ENCODE results near the gene FSTL3.
"Not testable (repeated sequence)": the region's sequence is repeated elsewhere in the genome, so short reads cannot be mapped to it uniquely, and the experiment has no call there.

The FSTL3 gene

DNA sequence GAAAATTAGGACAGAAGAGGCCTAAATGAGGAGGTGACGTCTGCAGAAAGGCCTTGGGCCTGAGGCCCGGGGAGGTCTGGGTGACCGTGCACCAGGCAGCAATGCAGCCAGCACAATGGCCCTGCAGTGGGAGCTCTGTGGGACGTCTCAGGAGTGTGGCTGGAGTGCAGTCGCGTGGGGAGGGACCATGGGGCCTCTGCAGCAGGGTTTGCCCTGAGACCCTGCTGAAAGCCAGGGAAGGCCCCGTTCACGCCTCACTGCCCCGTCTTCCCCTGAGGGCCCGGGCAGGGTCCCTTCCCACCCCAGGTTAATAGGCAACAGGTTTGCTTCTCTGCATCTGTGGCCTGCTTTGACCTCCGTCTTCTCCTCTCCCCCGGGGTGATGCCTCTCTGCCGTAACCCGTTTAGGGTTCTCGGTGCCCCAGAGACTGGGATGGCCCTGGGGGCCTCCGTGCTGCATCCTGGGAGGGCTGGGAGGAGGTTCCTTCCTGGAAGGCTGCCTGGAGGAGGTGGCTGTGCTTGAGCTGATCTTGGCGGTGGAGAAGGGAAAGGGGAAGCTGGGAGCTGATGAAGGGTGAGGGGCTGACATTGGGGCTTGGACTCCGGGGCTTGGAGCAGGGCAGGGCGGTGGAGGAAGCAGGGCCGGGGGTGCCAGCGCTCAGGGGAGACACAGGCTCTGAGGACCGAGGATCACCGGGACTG is 42.2 kb downstream of the FSTL3 start:
- peak; percentile 22 for DNase-seq

DNA sequence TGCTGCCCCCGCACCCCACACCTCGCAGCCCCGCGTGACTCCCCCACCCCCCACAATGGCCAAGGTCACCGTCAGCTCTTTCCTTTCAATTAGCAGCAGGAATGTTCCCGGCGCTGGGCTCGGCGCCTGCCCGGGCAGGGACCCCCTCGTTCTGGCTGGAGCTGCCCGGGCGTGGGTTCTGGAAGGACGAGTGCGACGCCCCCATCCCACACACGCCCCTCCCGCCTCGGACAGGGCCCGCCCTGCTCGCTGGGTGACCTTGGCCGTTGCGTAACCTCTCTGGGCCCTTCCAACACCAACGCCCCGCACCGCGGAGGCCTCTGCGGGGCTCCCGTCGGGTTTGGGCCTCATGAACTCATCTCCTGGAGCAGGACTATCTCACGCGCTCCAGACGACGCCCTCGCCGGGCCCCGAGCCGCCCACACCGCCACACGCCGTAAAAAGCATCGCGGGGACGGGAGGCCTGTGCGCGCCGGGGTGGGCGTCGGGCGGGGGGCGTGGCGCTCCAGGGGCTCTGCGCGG is 42.9 kb downstream of the FSTL3 start:
- peak; percentile 65 for DNase-seq

DNA sequence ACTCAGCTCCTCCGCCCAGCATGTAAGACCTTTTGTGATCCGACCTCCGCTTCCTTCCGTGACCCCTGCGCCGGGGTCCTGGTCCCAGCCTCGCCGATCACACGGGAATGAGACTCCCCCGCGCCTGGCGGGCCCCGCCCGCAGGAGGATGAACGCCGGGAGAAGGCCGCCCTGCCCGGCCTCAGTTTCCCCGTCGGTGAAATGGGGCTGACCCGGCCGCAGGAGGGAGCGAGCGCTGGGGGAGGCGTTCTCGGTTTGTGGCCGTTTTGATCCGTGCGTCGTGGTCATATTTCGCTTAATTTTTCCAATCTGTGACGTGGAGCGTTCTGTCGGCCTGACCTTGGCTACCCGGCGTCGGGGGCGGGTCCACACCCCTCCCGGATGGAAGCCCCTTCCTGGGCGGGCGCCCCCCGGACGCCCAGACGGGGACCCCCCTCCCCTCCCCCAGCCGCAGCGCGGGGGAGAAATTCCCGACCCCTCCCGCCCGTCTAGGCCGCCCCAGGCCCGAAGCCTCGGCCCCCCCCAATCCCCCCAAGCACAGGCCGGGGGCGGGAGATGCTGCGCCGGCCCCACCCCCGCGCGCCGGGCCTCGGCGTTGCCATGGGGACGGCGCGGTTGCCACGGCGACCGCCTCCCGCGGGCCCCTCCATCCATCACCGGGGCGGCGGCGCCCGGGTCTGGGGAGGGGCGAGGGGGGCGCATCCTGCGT is 43.6 kb downstream of the FSTL3 start:
- DNase-seq = peak; percentile 59

DNA sequence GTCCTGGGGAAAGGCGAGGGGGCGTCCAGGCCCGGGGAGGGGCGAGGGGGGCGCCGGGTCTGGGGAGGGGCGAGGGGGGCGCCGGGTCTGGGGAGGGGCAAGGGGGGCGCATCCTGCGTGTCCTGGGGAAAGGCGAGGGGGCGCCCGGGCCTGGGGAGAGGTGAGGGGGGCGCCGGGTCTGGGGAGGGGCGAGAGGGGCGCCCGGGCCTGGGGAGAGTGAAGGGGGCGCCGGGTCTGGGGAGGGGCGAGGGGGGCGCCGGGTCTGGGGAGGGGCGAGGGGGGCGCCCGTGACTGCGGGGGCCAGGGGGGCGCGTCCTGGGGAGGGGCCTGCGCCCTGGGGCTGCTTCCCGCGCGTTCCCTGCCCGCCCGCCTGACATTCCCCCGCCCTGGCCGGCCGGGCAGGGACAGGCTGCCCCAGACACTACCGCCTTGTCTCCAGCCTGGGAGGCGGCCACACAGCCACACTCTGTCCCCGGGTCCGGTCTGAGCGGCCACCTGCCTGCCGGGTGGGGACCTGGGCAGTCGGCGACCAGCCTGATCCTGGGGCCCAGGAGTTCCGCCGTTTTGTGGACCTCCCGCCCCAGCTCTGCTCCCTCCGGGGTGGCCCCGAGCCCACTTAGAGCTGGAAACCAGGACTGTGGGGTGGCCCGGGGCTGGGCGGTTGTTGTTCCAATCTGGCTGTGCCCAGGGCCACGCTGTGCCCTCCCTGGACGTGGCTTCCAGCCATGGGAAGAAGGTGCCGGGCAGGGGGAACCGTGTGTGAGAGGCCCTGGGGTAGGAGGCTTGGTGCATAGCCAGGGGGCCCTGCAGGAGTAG is 44.4 kb downstream of the FSTL3 start:
- peak; percentile 75 for DNase-seq

DNA sequence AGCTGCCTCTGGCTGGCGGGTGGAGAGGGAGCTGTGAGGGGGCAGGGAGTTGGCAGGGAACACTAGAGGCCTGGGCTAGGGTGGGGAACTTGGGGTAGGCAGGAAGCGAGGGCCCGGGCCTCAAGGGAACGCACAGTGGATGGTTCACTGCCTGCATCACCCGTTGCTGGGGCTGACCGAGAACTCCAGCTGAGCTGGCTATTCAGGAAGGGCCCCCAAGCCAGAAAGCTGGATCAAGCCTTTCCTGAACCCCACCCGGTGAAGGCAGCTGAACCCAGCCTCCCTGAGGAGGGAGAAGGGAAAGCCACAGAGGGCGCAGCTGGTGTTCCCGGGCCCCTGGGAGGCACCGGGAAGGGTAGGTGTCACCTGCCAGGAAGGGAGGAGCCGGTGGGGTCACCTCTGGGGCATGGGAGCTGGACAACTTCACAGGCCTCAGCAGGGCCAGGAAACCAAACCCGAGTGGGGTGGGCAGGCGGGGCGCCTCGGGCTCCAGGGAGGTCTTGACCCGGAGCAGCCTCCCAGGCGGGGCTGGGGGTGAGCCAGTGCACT is 46.4 kb downstream of the FSTL3 start:
- DNase-seq = no peak

DNA sequence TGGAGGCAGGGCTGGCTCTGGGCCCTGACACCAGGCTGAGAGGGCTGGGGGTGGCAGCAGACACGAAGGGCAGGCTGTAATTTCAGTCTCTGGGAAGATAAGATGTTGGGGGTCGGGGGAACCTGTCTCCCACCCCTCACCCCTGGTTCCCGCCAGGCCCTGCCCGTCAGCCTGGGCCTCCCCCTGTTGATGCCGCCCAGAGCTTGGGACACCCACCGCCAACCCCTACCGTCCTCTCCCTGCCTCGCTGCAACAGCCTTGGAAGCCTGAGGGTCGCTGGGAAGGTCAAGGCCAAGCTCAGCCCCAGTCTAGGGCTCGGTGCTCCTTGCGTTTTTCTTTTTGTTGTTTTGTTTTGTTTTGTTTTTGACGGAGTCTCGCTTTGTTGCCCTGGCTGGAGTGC is 47.1 kb downstream of the FSTL3 start:
- DNase-seq = no peak

DNA sequence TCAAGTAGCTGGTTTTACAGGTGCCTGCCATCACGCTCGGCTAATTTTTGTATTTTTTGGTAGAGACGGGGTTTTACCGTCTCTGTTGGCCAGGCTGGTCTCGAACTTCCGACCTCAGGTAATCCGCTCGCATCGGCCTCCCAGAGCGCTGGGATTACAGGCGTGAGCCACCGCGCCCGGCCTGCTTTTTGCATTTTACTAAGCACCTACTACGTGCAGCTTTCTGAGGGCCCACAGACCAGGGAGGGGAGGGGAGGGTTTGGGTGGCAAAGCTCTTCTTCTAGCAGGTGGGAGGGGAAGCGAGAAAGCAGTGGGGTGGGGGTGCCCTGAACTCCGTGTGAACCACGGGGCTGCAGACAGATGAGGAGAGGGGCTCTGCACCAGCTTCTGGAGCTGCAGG is 47.5 kb downstream of the FSTL3 start:
- no peak for DNase-seq

DNA sequence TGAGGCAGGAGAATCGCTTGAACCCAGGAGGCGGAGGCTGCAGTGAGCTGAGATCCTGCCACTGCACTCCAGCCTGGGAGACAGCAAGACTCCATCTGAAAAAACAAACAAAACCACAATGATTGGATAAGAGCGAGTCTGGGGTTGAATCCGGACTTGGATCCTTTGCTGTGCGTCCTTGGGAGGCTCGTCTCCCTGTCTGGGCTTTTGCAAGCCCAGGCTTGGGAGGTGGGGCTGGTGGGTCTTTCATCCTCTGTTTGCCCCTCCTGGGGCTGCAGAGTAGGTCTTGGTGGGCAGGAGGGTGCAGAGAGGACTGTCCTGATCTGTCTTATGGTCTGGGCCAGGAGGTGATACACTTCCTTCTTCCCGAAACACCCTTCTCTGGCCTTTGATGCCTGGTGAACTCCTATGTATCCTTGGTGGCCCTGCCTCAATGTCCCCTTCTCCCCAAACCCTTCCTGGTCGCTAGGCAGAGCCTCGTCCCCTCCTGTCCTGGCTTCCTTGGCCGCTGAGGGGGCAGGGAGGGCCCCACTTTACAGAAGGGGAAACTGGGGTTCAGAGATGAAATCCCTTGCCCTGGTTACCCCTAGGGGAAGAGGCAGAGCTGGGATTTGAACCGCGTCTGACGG is 49.4 kb downstream of the FSTL3 start:
- no peak for DNase-seq

DNA sequence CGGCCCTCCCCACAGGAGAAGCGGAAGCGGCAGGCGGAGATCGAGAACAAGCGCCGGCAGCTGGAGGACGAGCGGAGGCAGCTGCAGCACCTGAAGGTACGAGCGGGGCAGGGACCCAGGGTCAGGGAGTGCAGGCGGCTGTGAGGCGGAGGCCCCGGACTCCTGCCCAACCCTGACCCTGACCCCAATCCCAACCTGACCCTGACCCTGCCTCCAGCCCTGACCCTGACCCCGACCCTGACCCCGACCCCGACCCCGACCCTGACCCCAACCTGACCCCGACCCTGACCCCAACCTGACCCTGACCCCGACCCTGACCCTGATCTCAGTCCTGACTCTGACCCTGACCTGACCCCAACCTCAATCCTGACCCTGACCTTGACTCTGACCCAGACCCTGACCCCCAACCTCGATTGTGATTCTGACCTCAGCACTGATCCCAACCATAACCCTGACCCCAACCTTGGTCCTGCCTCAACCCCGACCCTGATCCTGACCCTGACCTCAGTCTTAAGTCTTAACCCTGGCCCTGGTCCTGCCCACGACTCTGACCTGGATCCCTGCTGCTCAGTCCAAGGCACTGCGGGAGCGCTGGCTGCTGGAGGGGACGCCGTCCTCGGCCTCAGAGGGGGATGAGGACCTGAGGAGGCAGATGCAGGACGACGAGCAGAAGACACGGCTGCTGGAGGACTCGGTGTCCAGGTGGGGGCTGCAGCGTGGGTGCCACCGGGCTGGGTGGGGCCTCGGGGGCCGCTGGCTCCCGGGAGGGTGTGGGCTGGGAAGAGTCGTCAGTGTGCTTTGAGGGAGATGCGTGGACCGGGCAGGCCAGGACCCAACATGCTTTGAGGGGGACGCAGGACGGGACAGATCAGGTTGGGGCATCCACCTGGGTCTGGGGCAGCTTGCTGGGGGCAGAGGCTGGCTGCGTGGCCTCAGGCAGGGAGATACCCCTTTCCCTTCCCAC is 51.1 kb downstream of the FSTL3 start:
- DNase-seq = no peak

DNA sequence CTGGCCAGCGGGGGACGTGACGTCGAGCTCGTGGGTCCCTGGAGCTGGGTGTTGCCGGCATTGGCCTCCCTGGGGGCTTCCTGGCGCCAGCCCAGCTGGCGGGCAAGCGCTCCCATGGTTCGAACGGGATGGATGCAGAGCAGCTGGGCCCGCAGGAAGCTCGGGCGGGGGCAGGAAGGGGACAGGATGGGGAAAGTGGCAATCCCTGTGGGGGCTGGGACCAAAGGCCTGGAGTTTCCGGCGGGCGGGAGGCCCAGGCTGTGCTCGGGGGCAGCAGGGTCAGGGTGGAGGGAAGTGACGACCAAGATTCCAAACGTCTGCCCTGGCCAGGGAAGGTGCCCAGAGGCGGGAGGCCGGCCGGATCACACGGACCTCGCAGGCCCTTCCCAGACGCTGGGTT is 51.8 kb downstream of the FSTL3 start:
- DNase-seq = no peak

DNA sequence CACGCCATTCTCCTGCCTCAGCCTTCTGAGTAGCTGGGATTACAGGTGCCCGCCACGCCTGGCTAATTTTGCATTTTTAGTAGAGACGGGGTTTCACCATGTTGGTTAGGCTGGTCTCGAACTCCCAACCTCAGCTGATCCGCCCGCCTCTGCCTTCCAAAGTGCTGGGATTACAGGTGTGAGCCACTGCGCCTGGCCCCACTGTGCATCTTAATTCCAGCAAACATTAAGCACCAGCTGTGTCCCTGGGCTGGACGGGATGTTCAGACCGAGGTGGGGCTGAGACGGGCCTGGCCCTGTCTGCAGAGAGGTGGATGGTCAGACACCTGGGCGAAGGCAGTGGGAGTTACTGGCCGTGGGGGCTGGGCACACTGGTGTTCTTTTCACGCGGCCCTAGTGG is 53.4 kb downstream of the FSTL3 start:
- not testable (repeated sequence) for DNase-seq

DNA sequence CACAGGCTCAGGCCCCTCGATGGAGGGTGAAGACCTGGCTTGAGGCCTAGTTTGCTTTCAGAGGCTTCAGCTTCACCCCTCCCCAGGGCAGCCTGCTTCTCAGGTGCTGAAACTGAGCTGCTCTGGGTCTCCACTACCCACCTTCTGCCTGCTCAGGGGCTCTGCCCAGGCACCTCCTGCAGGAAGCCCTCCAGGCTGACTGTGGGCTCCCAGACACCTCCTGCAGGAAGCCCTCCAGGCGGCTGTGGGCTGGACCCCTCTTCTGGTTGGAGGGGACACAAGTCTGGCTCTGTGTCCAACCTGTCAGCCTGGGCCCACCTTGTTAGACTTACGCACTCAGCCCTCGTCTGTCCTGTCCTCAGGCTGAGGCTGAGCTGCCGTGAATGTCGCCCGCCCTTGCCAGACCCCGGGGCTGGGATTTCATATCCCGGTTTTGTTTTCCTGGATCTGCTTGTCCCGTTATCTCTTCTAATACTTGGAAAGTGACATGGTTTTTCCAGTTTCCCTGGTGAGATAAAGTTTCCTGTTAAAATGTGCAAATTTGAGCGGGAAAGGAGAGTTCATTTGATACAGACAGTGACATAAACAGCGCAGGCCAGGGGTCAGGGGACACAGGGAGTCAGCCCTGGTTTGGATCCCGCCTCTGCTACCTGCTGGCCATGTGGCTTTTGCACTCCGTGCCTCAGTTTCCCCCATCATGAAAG is 53.9 kb downstream of the FSTL3 start:
- no peak for DNase-seq

DNA sequence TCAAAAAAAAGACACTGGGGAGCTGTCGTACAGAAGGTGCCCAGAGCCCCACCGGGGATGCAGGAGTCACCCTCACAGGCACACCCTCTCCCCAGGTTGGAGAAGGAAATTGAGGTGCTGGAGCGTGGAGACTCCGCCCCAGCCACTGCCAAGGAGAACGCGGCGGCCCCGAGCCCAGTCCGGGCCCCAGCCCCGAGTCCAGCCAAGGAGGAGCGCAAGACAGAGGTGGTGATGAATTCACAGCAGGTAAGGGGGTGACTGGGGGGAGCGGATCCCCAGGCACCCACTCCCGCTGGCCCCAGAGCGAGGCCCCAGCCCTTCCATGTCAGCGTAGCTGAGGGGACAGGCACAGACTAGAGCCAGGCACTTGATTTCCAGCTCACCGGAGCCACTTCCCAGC is 54.8 kb downstream of the FSTL3 start:
- no peak for DNase-seq

DNA sequence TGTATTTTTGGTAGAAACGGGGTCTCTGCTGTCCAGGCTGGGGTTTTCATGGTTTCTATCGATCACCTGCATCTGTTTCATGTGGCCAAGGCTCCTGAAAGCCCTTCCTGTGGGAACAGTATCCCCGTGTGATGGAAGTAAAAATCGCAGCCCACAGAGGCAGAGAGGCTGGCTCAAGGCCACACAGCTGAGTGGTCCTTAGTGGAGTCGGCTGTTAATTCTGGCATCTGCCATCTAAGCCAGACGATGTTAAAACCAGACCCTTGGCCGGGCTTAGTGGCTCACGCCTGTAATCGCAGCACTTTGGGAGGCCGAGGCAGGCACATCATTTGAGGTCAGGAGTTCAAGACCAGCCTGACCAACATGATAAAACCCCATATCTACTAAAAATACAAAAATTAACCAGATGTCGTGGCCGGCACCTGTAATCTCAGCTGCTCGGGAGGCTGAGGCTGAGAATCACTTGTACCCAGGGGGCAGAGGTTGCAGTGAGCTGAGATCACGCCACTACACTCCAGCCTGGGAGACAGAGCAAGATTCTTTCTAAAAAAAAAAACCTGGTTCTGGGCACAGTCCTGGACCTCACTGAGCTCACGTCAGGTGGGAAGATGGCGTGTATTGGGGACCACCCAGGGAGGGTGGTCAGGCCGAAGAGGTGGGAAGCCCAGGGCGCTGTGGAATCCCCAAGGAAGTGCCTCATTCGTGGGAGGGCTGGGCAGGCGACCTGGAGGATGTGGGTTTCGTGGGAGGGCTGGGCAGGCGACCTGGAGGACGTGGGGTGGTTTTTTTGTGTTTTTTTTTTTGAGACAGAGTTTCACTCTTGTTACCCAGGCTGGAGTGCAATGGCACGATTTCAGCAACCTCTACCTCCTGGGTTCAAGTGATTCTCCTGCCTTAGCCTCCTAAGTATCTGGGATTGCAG is 56.2 kb downstream of the FSTL3 start:
- DNase-seq = no peak
